GM20000 (cell line): ENCODE results near the gene DCAF11.

Experiments used
- DNase-seq: peaks from one replicate; pipeline ENCODE4 v3.0.0; 2012; ENCODE audit warnings: low spot score
- CTCF ChIP-seq: IDR thresholded peaks from 2 replicates; pipeline ENCODE4 v1.5.1; 2012; ENCODE audit warnings: mild to moderate bottlenecking, control low read depth; ENCODE audit errors: extremely low read depth, missing control alignments

The DCAF11 gene

GRCh38 chr14:24141097-24141880, 26.7 kb downstream of the DCAF11 start, which contains the start of gene EMC9:
Gene EMC9, minus strand, starts transcription at chr14:24141591. Its CDS starts 287 bp downstream, at chr14:24141304.
- no peak for TF ChIP-seq CTCF
- peak; percentile 95 for DNase-seq

- no peak for TF ChIP-seq CTCF
- no peak for DNase-seq
Measured at GRCh38 chr14:24143511-24143910, 28.9 kb downstream of the DCAF11 start.

- DNase-seq = no peak
- no peak for TF ChIP-seq CTCF
Measured at GRCh38 chr14:24144451-24144850, 29.9 kb downstream of the DCAF11 start.

GRCh38 chr14:24145219-24145618, 30.6 kb downstream of the DCAF11 start:
- TF ChIP-seq CTCF = no peak
- no peak for DNase-seq

- no peak for DNase-seq
- no peak for TF ChIP-seq CTCF
Measured at GRCh38 chr14:24145690-24146452, 31.3 kb downstream of the DCAF11 start.

GRCh38 chr14:24146453-24146977, 31.9 kb downstream of the DCAF11 start, which contains the start of gene PSME2:
Gene PSME2, minus strand, starts transcription at chr14:24146610. Its CDS starts 29 bp downstream, at chr14:24146581.
- DNase-seq = peak; percentile 97
- TF ChIP-seq CTCF = no peak
